ENCODE data around the gene ACTR8.
"Not testable (repeated sequence)": the region's sequence is repeated elsewhere in the genome, so short reads cannot be mapped to it uniquely, and the experiment has no call there.

- TF ChIP-seq CTCF, POLR2A (IDR thresholded peaks at IDR 0.05): not testable (repeated sequence)
These were observed 45.4 kb upstream of the ACTR8 start for GRCh38 chr3:53927208-53927872.
